MM.1S (cell line): ENCODE results near the gene LSAMP.

Experiments
- DNase-seq: peaks from one replicate; pipeline ENCODE4 v3.0.0-alpha.2; 2015
- H2AFZ ChIP-seq: fragments of 300-600 bp; sonication (generic); 2 replicates; pipeline ENCODE4 v1.6.0; 2016; ENCODE audit warnings: antibody characterized with exemption, low read length
- H3F3A ChIP-seq: fragments of 300-600 bp; sonication (generic); 2 replicates; pipeline ENCODE4 v1.6.1; 2016; ENCODE audit warnings: mild to moderate bottlenecking, antibody characterized with exemption, low read length, moderate library complexity, mixed read lengths; ENCODE audit not compliant: insufficient read depth
- H3K27ac ChIP-seq: fragments of 300-600 bp; sonication (generic); 2 replicates; pipeline ENCODE4 v1.5.1; 2016; ENCODE audit warnings: mild to moderate bottlenecking, low read length
- H3K27me3 ChIP-seq: fragments of 300-600 bp; sonication (generic); replicated peaks from 2 replicates; pipeline ENCODE4 v1.6.0; 2016; ENCODE audit warnings: low read length; ENCODE audit not compliant: insufficient read depth
- H3K36me3 ChIP-seq: fragments of 300-600 bp; sonication (generic); replicated peaks from 2 replicates; pipeline ENCODE4 v1.6.1; 2016; ENCODE audit warnings: mild to moderate bottlenecking, low read length, mixed read lengths; ENCODE audit not compliant: insufficient read depth
- H3K4me1 ChIP-seq: fragments of 300-600 bp; sonication (generic); 2 replicates; pipeline ENCODE4 v1.6.1; 2016; ENCODE audit warnings: low read length, mixed read lengths
- H3K4me2 ChIP-seq: fragments of 300-600 bp; sonication (generic); 2 replicates; pipeline ENCODE4 v1.6.0; 2016; ENCODE audit warnings: low read depth, low read length
- H3K4me3 ChIP-seq: fragments of 300-600 bp; sonication (generic); 2 replicates; pipeline ENCODE4 v1.5.1; 2016; ENCODE audit warnings: low read length, mixed read lengths
- H3K79me2 ChIP-seq: fragments of 300-600 bp; sonication (generic); 2 replicates; pipeline ENCODE4 v1.6.1; 2016; ENCODE audit warnings: mixed run types, low read length, mixed read lengths
- H3K9ac ChIP-seq: fragments of 300-600 bp; sonication (generic); 2 replicates; pipeline ENCODE4 v1.6.1; 2016; ENCODE audit warnings: low read length, mixed read lengths
- H3K9me2 ChIP-seq: fragments of 300-600 bp; sonication (generic); replicated peaks from 2 replicates; pipeline ENCODE4 v1.6.1; 2016; ENCODE audit warnings: mild to moderate bottlenecking, low read length, mixed read lengths; ENCODE audit not compliant: insufficient read depth
- H3K9me3 ChIP-seq: fragments of 300-600 bp; sonication (generic); replicated peaks from 2 replicates; pipeline ENCODE4 v1.6.1; 2016; ENCODE audit warnings: mild to moderate bottlenecking, low read length, mixed read lengths; ENCODE audit not compliant: insufficient read depth
- H4K20me1 ChIP-seq: fragments of 300-600 bp; sonication (generic); 2 replicates; pipeline ENCODE4 v1.6.1; 2016; ENCODE audit warnings: mild to moderate bottlenecking, low read length, moderate library complexity, mixed read lengths; ENCODE audit not compliant: insufficient read depth
- EZH2 ChIP-seq: fragments of 300-600 bp; sonication (generic); optimal IDR thresholded peaks from 2 replicates; pipeline ENCODE3; 2017; ENCODE audit warnings: low read depth, mild to moderate bottlenecking, antibody characterized with exemption, low read length, mixed read lengths
- EZH2phosphoT487 ChIP-seq: fragments of 300-600 bp; sonication (generic); IDR thresholded peaks from 2 replicates; pipeline ENCODE4 v1.6.1; 2018; ENCODE audit warnings: antibody characterized with exemption, low read length
- TF ChIP-seq, protein P1 (sequence below): fragments of 300-600 bp; sonication (generic); IDR thresholded peaks from 2 replicates; pipeline ENCODE4 v1.5.1; 2016; ENCODE audit warnings: antibody characterized with exemption, low read length, mixed read lengths

Gene LSAMP

DNA sequence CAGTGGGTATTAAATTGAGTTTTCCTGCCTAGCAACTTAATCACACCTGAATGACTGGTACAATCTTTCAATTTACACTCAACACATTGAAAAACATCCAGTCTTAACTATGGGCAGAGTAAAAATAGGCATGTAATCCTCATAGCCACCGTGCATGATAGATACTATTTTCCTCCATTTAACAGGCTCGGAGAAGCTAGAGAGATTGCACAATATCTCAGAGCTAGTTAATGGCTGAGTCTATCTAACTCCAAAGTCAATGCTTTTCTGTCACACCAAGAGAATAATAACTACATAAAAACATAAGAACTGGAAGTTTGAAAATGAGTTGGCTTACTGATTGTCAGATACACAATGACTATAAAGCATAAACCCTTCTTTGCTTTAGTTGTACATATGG lies 36.8 kb downstream of the LSAMP start:
- no peak overlapping the region for H3K4me3 ChIP-seq
- no peak overlapping the region for H3K9ac ChIP-seq
- H3K4me1 ChIP-seq, result no peaks in the 10 kb centered on the region
- H2AFZ ChIP-seq, result no peak overlapping the region
- H3K27me3 ChIP-seq, result no peaks in the 10 kb centered on the region
- H3K27ac ChIP-seq, result no peak overlapping the region
- DNase-seq, result no peak
- no peaks in the 10 kb centered on the region for H3F3A ChIP-seq
- H4K20me1 ChIP-seq, result no peaks in the 10 kb centered on the region
- no peaks in the 10 kb centered on the region for H3K36me3 ChIP-seq
- H3K79me2 ChIP-seq, result no peaks in the 10 kb centered on the region
- TF ChIP-seq, protein P1, sequence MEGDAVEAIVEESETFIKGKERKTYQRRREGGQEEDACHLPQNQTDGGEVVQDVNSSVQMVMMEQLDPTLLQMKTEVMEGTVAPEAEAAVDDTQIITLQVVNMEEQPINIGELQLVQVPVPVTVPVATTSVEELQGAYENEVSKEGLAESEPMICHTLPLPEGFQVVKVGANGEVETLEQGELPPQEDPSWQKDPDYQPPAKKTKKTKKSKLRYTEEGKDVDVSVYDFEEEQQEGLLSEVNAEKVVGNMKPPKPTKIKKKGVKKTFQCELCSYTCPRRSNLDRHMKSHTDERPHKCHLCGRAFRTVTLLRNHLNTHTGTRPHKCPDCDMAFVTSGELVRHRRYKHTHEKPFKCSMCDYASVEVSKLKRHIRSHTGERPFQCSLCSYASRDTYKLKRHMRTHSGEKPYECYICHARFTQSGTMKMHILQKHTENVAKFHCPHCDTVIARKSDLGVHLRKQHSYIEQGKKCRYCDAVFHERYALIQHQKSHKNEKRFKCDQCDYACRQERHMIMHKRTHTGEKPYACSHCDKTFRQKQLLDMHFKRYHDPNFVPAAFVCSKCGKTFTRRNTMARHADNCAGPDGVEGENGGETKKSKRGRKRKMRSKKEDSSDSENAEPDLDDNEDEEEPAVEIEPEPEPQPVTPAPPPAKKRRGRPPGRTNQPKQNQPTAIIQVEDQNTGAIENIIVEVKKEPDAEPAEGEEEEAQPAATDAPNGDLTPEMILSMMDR, result no peak
- no peak for TF ChIP-seq EZH2
- TF ChIP-seq EZH2phosphoT487, result no peak
- H3K9me3 ChIP-seq, result no peaks in the 10 kb centered on the region
- no peak overlapping the region for H3K4me2 ChIP-seq
- no peaks in the 10 kb centered on the region for H3K9me2 ChIP-seq

DNA sequence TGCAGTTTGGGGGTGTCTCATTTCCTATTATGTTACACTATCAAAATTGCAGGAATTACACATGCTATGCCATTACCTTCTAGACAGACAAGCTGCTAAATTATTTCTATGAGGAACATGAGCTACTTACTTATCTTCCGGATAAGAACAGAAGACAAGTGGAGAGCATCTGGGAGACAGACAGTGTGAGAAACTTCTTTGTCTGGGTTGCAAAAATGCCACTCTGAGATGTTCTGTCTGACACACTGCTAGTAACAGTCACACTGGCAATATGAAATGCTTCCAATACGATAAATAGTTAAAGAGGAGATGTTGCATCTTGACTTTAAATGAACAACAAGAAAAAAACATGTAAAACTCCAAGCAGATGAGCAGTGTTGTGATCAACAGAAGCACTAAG lies 40.1 kb downstream of the LSAMP start:
- H3K4me1 ChIP-seq, result no peaks in the 10 kb centered on the region
- no peaks in the 10 kb centered on the region for H3K27me3 ChIP-seq
- no peaks in the 10 kb centered on the region for H3K36me3 ChIP-seq
- H3K4me3 ChIP-seq, result no peak overlapping the region
- no peak overlapping the region for H3K4me2 ChIP-seq
- H4K20me1 ChIP-seq, result no peaks in the 10 kb centered on the region
- H3K79me2 ChIP-seq, result no peaks in the 10 kb centered on the region
- no peaks in the 10 kb centered on the region for H3K9me2 ChIP-seq
- H3K9me3 ChIP-seq, result no peaks in the 10 kb centered on the region
- no peak overlapping the region for H2AFZ ChIP-seq
- H3F3A ChIP-seq, result no peaks in the 10 kb centered on the region
- TF ChIP-seq, protein P1, result no peak
- no peak for TF ChIP-seq EZH2phosphoT487
- no peak for TF ChIP-seq EZH2
- DNase-seq, result no peak
- H3K9ac ChIP-seq, result no peak overlapping the region
- H3K27ac ChIP-seq, result no peak overlapping the region

DNA sequence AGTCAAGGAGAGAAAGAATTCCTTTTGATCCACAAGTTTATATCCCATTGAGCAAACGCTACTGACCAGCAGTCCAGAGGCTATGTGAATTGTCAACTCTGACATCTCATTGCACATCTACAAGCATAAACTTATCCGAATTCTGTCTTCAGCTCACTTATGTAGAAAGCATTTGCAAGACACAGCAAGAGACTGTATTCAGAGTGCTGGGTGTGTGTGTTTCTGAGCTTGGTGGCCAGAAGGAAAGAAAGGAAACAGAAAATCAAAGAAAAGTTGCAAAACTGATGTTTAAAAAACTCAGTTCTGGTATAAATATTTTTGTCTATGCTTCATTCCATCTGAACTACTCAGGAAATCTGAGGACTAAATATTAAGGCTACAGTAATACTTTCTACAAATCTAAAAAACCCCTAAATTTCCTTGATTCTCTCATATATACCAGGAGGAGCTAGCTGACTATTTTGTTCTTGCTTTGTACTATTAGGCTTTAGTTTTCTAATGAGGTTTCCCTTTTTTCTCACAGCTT lies 45.5 kb downstream of the LSAMP start:
- H3K27ac ChIP-seq, result no peak overlapping the region
- no peak overlapping the region for H3K4me2 ChIP-seq

More for the DNA sequence above, 45.5 kb downstream of the LSAMP start:
- no peak overlapping the region for H3K9ac ChIP-seq
- no peaks in the 10 kb centered on the region for H4K20me1 ChIP-seq
- H3K4me1 ChIP-seq, result no peaks in the 10 kb centered on the region
- H3F3A ChIP-seq, result no peaks in the 10 kb centered on the region
- no peaks in the 10 kb centered on the region for H3K9me3 ChIP-seq
- TF ChIP-seq, protein P1, result no peak
- no peaks in the 10 kb centered on the region for H3K27me3 ChIP-seq
- no peaks in the 10 kb centered on the region for H3K36me3 ChIP-seq
- no peak overlapping the region for H3K4me3 ChIP-seq
- H3K79me2 ChIP-seq, result no peaks in the 10 kb centered on the region
- H3K9me2 ChIP-seq, result no peaks in the 10 kb centered on the region
- H2AFZ ChIP-seq, result no peak overlapping the region
- DNase-seq, result no peak
